ENCODE results near the gene ASAH2B.
"Not testable (repeated sequence)": the region's sequence is repeated elsewhere in the genome, so short reads cannot be mapped to it uniquely, and the experiment has no call there.

Gene ASAH2B

GRCh38 chr10:50739618-50740292 is at the start of gene ASAH2B:
Gene ASAH2B, plus strand, starts transcription at chr10:50739936. Its CDS starts 5,195 bp downstream, at chr10:50745131.
- peak; percentile 82 for DNase-seq
- in situ Hi-C loops (cut with MboI; ENCODE audit: low pct_unique_long_range_greater_than_20kb, low sequenced_read_pairs): no loop called here

- DNase-seq; in situ Hi-C loops (cut with MboI; ENCODE audit: low pct_unique_long_range_greater_than_20kb, low sequenced_read_pairs): not testable (repeated sequence)
Observed at GRCh38 chr10:50697819-50698218, 41.9 kb upstream of the ASAH2B start.

- DNase-seq; in situ Hi-C loops (cut with MboI; ENCODE audit: low pct_unique_long_range_greater_than_20kb, low sequenced_read_pairs): not testable (repeated sequence)
Observed at GRCh38 chr10:50701947-50702346, 37.8 kb upstream of the ASAH2B start.

GRCh38 chr10:50702997-50703396 is 36.7 kb upstream of the ASAH2B start:
- in situ Hi-C loops (cut with MboI; ENCODE audit: low pct_unique_long_range_greater_than_20kb, low sequenced_read_pairs); DNase-seq: not testable (repeated sequence)

GRCh38 chr10:50704436-50705079 is 35.2 kb upstream of the ASAH2B start:
- DNase-seq; in situ Hi-C loops (cut with MboI; ENCODE audit: low pct_unique_long_range_greater_than_20kb, low sequenced_read_pairs): not testable (repeated sequence)

GRCh38 chr10:50706006-50706405 is 33.7 kb upstream of the ASAH2B start:
- DNase-seq; in situ Hi-C loops (cut with MboI; ENCODE audit: low pct_unique_long_range_greater_than_20kb, low sequenced_read_pairs): not testable (repeated sequence)

- in situ Hi-C loops (cut with MboI; ENCODE audit: low pct_unique_long_range_greater_than_20kb, low sequenced_read_pairs); DNase-seq: not testable (repeated sequence)
Observed at GRCh38 chr10:50710241-50710640, 29.5 kb upstream of the ASAH2B start.

DNA sequence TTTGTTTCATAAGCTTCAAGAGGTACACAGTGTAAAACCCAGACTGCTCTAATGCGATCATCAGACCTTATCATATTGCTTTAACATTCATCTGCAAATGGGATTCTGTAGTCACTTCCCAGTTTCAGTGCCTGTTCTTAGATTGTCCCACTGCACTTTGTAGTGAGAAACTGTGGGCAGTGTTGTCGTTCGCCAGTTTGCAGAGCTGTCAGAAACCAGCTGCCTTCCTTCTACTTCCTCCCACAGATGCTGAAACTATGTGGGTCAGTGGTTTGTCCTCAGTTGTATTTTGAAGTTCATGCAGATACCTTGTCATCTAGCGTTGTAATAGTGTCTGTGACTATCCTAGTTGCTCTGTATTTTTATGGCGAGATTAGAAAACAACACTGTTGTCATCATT is 15.9 kb upstream of the ASAH2B start:
- DNase-seq; in situ Hi-C loops (cut with MboI; ENCODE audit: low pct_unique_long_range_greater_than_20kb, low sequenced_read_pairs): not testable (repeated sequence)

GRCh38 chr10:50728112-50728511 is 11.6 kb upstream of the ASAH2B start:
- DNase-seq; in situ Hi-C loops (cut with MboI; ENCODE audit: low pct_unique_long_range_greater_than_20kb, low sequenced_read_pairs): not testable (repeated sequence)

DNA sequence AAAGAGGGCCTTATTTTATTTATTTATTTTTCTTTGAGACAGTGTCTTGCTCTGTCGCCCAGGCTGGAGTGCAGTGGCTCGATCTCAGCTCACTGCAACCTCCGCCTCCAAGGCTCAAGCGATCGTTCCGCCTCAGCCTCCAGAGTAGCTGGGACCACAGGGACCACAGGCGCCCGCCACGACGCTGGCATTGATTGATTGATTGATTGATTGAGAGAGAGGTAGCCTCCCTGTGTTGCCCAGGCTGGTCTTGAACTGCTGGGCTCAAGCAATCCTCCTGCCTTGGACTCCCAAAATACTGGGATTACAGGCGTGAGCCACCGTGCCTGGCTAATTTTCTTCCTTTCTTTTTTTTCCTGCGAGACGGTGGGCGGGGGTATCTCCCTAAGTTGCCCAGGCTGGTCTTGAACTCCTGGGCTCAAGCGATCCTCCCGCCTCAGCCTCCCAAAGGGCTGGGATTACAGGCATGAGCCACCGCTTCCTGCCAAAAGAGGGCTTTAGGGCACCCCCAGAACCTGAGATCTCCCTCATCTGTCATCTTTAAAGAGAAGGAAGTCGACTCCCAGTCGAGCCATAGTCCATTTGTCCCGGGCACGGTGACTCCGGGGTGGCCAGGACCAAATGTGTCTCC is 634 bp upstream of the ASAH2B start:
- in situ Hi-C loops (cut with MboI; ENCODE audit: low pct_unique_long_range_greater_than_20kb, low sequenced_read_pairs); DNase-seq: not testable (repeated sequence)

DNA sequence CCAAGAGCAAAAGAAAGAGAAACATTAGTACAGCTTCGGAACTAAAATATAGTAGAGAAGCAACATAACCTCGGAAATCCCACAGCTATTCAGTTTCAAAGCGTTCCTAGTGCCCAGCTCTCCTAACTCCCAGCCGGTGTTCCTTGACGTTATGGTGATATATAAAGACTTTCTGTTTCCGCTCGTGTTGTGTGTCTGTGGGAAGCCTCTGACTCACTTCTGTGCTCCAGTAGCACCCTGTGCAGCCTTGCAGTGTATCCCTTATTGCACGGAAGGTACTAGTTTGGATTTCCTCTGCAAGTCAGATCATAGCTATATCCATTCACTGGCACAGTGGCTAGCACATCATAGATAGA is 535 bp downstream of the ASAH2B start:
- no peak for DNase-seq
- in situ Hi-C loops (cut with MboI; ENCODE audit: low pct_unique_long_range_greater_than_20kb, low sequenced_read_pairs): no loop called here

- DNase-seq; in situ Hi-C loops (cut with MboI; ENCODE audit: low pct_unique_long_range_greater_than_20kb, low sequenced_read_pairs): not testable (repeated sequence)
Observed at GRCh38 chr10:50742820-50743219, 3.1 kb downstream of the ASAH2B start.

DNA sequence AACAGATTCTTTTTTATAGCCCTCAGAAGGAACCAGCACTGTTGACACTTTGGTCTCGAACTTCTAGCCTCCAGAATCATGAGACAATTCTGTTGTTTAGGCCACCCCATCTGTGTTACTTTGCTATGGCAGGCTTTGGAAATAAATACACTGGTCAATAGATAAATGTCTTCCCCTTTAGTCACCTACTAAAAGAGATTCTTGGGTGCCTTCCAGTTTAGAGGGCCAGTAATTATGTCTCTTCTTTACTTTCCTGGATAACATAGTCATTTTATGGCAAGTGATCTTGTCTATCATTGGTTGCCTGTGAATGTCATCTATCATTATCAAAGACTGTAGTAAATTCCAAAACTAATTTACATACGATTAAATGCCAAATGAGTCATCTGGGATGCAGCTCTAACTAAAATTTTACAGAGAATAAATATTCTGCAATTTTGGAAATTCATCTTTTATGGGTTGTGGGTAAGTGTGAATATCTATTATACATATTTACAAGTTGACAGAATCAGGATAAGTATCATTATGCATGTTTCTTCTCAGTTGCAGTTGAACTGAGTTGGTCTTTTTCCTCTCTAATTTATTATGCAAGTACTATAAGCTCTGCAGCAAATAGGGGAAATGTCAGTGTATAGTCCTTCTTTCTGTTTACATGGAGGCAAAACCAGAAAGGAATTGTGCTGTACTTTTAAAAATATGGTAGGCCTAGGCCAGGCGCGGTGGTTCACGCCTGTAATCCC is 27.2 kb downstream of the ASAH2B start:
- not testable (repeated sequence) for DNase-seq

DNA sequence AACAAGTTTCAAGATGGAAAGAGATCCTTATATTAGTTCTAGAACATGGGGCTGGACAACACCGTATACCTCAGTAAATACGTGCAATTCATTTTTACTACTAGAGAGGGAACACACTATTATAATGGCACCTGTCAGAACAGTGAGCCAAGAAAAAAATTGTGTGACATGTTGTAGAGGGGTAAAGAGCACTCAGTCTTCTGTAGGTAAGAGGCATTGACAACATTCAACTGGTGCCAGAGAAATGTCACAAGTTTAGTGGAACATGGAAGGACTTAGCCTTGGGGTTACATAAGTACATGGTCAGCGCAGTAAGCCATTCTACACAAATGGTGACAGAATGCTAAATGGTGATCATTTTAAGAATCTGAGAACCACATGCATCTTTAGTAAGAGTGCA is 32.3 kb downstream of the ASAH2B start:
- in situ Hi-C loops (cut with MboI; ENCODE audit: low pct_unique_long_range_greater_than_20kb, low sequenced_read_pairs): not testable (repeated sequence)

More for the DNA sequence above, 27.2 kb downstream of the ASAH2B start:
- in situ Hi-C loops (cut with MboI; ENCODE audit: low pct_unique_long_range_greater_than_20kb, low sequenced_read_pairs): not testable (repeated sequence)

GRCh38 chr10:50774868-50775267 is 35.1 kb downstream of the ASAH2B start:
- DNase-seq: not testable (repeated sequence)

More for the DNA sequence above, 32.3 kb downstream of the ASAH2B start:
- not testable (repeated sequence) for DNase-seq

GRCh38 chr10:50780036-50780435 is 40.3 kb downstream of the ASAH2B start:
- in situ Hi-C loops (cut with MboI; ENCODE audit: low pct_unique_long_range_greater_than_20kb, low sequenced_read_pairs); DNase-seq: not testable (repeated sequence)

More at GRCh38 chr10:50774868-50775267, 35.1 kb downstream of the ASAH2B start:
- in situ Hi-C loops (cut with MboI; ENCODE audit: low pct_unique_long_range_greater_than_20kb, low sequenced_read_pairs): not testable (repeated sequence)

DNA sequence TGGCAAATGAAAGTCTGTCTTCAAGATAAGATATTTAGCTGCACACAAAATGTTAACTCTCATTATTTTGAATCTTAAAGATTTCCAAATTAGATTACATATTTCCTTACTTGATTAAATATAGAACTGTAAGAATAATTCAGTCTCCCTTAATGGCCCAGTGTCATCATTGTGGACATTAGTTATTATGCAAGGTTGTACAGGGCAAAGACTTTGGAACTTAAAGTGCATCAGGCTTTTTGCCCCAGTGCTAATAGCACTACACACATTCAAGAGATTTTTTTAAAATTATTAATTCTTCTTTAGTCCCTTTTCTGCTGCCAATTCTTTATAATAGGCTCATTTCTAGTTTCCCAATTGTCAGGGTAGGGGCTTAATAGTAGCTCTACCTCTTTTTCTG is 42.3 kb downstream of the ASAH2B start:
- in situ Hi-C loops (cut with MboI; ENCODE audit: low pct_unique_long_range_greater_than_20kb, low sequenced_read_pairs); DNase-seq: not testable (repeated sequence)

GRCh38 chr10:50787962-50788361 is 48.2 kb downstream of the ASAH2B start:
- in situ Hi-C loops (cut with MboI; ENCODE audit: low pct_unique_long_range_greater_than_20kb, low sequenced_read_pairs); DNase-seq: not testable (repeated sequence)

Measured in KBM-7 (cell line).